H1 (cell line): Measurements from ENCODE around the gene BOLL.

Experiments
- JUND ChIP-seq: IDR thresholded peaks from 2 replicates; pipeline ENCODE4 v1.6.1; 2011; ENCODE audit warnings: mild to moderate bottlenecking, improper control_type of control experiment, low read length
- POLR2A ChIP-seq, 2 experiments: IDR thresholded peaks; 1 replicate in 1 of 2; 2 replicates in 1 of 2; pipeline ENCODE4 v1.6.1; 2011; ENCODE audit warnings: low read depth in 2 of 2, low read length in 2 of 2, mild to moderate bottlenecking in 2 of 2; ENCODE audit errors: control extremely low read depth in 1 of 2
- RAD21 ChIP-seq, 2 experiments: IDR thresholded peaks in 1 of 2; conservative IDR thresholded peaks in 1 of 2; 2 replicates each; pipeline ENCODE4 v1.6.1; 2011; ENCODE audit warnings: low read depth in 2 of 2, low read length in 2 of 2, improper control_type of control experiment in 1 of 2, inconsistent platforms in 1 of 2, mild to moderate bottlenecking in 1 of 2, moderate library complexity in 1 of 2
- SP4 ChIP-seq: IDR thresholded peaks from 2 replicates; pipeline ENCODE4 v1.6.1; 2012; ENCODE audit warnings: low read length, inconsistent platforms
- TF ChIP-seq, protein P1 (sequence below), 3 experiments: IDR thresholded peaks; 1 replicate in 2 of 3; 2 replicates in 1 of 3; pipeline versions ENCODE4 v1.5.1 to v1.6.1; 2011; ENCODE audit warnings: low read length in 3 of 3, mild to moderate bottlenecking in 3 of 3, inconsistent platforms in 2 of 3, low read depth in 1 of 3, moderate library complexity in 1 of 3; ENCODE audit not compliant: insufficient read depth in 1 of 3; ENCODE audit errors: control extremely low read depth in 1 of 3

DNA sequence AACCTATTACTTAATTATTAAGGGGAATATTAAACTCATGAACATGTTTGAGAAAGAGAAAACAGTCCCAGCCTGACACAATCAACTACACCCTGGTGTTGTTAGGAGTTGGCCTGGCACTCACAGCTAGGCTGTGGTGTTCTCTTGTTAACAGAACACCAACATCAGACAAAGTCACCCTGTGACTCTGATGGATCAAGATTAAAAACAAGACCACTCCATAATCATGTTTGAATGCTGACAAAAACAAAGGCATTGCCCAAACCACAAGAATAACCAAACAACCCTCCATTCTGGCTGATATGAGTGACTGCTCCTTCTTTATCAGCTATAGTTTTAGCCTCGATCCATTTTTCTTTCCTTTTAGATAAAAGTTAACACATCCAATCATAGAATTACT lies 3.0 kb downstream of the BOLL start:
- TF ChIP-seq SP4 (no peak), RAD21 (IDR thresholded peaks at IDR 0.05 in 1 of 2, conservative IDR thresholded peaks at IDR 0.05 in 1 of 2; ENCODE audit: low read depth in 2 of 2, low read length in 2 of 2) (no peak), POLR2A (IDR thresholded peaks at IDR 0.05; ENCODE audit: control extremely low read depth in 1 of 2, low read depth in 2 of 2, low read length in 2 of 2) (no peak), JUND (no peak)
- TF ChIP-seq, protein P1, sequence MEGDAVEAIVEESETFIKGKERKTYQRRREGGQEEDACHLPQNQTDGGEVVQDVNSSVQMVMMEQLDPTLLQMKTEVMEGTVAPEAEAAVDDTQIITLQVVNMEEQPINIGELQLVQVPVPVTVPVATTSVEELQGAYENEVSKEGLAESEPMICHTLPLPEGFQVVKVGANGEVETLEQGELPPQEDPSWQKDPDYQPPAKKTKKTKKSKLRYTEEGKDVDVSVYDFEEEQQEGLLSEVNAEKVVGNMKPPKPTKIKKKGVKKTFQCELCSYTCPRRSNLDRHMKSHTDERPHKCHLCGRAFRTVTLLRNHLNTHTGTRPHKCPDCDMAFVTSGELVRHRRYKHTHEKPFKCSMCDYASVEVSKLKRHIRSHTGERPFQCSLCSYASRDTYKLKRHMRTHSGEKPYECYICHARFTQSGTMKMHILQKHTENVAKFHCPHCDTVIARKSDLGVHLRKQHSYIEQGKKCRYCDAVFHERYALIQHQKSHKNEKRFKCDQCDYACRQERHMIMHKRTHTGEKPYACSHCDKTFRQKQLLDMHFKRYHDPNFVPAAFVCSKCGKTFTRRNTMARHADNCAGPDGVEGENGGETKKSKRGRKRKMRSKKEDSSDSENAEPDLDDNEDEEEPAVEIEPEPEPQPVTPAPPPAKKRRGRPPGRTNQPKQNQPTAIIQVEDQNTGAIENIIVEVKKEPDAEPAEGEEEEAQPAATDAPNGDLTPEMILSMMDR (IDR thresholded peaks at IDR 0.05; ENCODE audit: control extremely low read depth in 1 of 3, insufficient read depth in 1 of 3, low read depth in 1 of 3, low read length in 3 of 3) = no peak
